ENCODE data around the gene RALGAPA1. TPM values are rescaled to one million over a fixed set of nuclear protein-coding genes. Genes with fewer than 3 reads are reported as not detected.

The RALGAPA1 gene
- polyA plus RNA-seq, 1 donor (not counting 4 experiments of a cell fraction or from before 2014, with no cell fraction given): 12.1 TPM

GRCh38 chr14:35705636-35706035 lies 103.5 kb downstream of the RALGAPA1 start:
- Histone ChIP-seq H3K4me2 (ENCODE audit: control insufficient read depth, extremely low read depth, insufficient read depth, low read depth, low read length) (no peak overlapping the region), H4K20me1 (ENCODE audit: control insufficient read depth, extremely low read depth, insufficient read depth, low read length) (no peaks in the 10 kb centered on the region), H3K36me3 (ENCODE audit: control insufficient read depth in 2 of 2, extremely low read depth in 1 of 2, insufficient read depth in 2 of 2, low read length in 2 of 2) (no peaks in the 10 kb centered on the region), H3K9ac (ENCODE audit: control insufficient read depth, extremely low read depth, insufficient read depth, low read length) (no peak overlapping the region), H3K4me1 (ENCODE audit: control insufficient read depth, extremely low read depth, insufficient read depth, low read length) (no peaks in the 10 kb centered on the region), H3K9me1 (ENCODE audit: control insufficient read depth, extremely low read depth, insufficient read depth, low read length) (no peaks in the 10 kb centered on the region), H3K79me2 (ENCODE audit: control insufficient read depth, insufficient read depth, low read length) (no peaks in the 10 kb centered on the region), H3K27ac (ENCODE audit: control insufficient read depth, insufficient read depth, low read length) (no peak overlapping the region), H3K4me3 (ENCODE audit: control insufficient read depth in 2 of 3, extremely low read depth in 1 of 3, insufficient read depth in 2 of 3, low read depth in 1 of 3, low read length in 3 of 3) (no peak overlapping the region), H2AFZ (ENCODE audit: control insufficient read depth, low read length) (no peak overlapping the region), H3K27me3 (ENCODE audit: control insufficient read depth, extremely low read depth, insufficient read depth, low read length) (no peaks in the 10 kb centered on the region), H3K9me3 (ENCODE audit: control insufficient read depth, low read depth, low read length) (no peaks in the 10 kb centered on the region)
- no peak for DNase-seq (ENCODE audit: low read depth, low spot score)
- dilution Hi-C loops (cut with MboI; ENCODE audit: extremely low pct_ligation_motif_present, low sequenced_read_pairs): no loop called here
- no peak for FAIRE-seq
- TF ChIP-seq EZH2 (IDR thresholded peaks at IDR 0.05; ENCODE audit: low read length) (no peak), CTCF (optimal IDR thresholded peaks at IDR 0.05 in 1 of 3, IDR thresholded peaks at IDR 0.05 in 1 of 3, conservative IDR thresholded peaks at IDR 0.05 in 1 of 3; ENCODE audit: extremely low read depth in 1 of 3, insufficient read depth in 2 of 3, low read length in 3 of 3) (no peak)

- no peak overlapping the region for H3K4me2 ChIP-seq (ENCODE audit: control insufficient read depth, extremely low read depth, insufficient read depth, low read depth, low read length)
- no peak overlapping the region for H3K9ac ChIP-seq (ENCODE audit: control insufficient read depth, extremely low read depth, insufficient read depth, low read length)
- FAIRE-seq (no peak), DNase-seq (ENCODE audit: low read depth, low spot score) (no peak)
- H3K4me1 ChIP-seq (ENCODE audit: control insufficient read depth, extremely low read depth, insufficient read depth, low read length): no peaks in the 10 kb centered on the region
- H2AFZ ChIP-seq (ENCODE audit: control insufficient read depth, low read length): no peak overlapping the region
- H3K36me3 ChIP-seq (ENCODE audit: control insufficient read depth in 2 of 2, extremely low read depth in 1 of 2, insufficient read depth in 2 of 2, low read length in 2 of 2): no peaks in the 10 kb centered on the region
- no peaks in the 10 kb centered on the region for H3K27me3 ChIP-seq (ENCODE audit: control insufficient read depth, extremely low read depth, insufficient read depth, low read length)
- no peaks in the 10 kb centered on the region for H3K9me3 ChIP-seq (ENCODE audit: control insufficient read depth, low read depth, low read length)
- TF ChIP-seq EZH2 (IDR thresholded peaks at IDR 0.05; ENCODE audit: low read length): no peak
- TF ChIP-seq CTCF (optimal IDR thresholded peaks at IDR 0.05 in 1 of 3, IDR thresholded peaks at IDR 0.05 in 1 of 3, conservative IDR thresholded peaks at IDR 0.05 in 1 of 3; ENCODE audit: extremely low read depth in 1 of 3, insufficient read depth in 2 of 3, low read length in 3 of 3): no peak
- H4K20me1 ChIP-seq (ENCODE audit: control insufficient read depth, extremely low read depth, insufficient read depth, low read length): no peaks in the 10 kb centered on the region
- H3K4me3 ChIP-seq (ENCODE audit: control insufficient read depth in 2 of 3, extremely low read depth in 1 of 3, insufficient read depth in 2 of 3, low read depth in 1 of 3, low read length in 3 of 3): no peak overlapping the region
- H3K27ac ChIP-seq (ENCODE audit: control insufficient read depth, insufficient read depth, low read length): no peak overlapping the region
- H3K79me2 ChIP-seq (ENCODE audit: control insufficient read depth, insufficient read depth, low read length): no peaks in the 10 kb centered on the region
- H3K9me1 ChIP-seq (ENCODE audit: control insufficient read depth, extremely low read depth, insufficient read depth, low read length): no peaks in the 10 kb centered on the region
- dilution Hi-C loops (cut with MboI; ENCODE audit: extremely low pct_ligation_motif_present, low sequenced_read_pairs): no loop called here
Observed at GRCh38 chr14:35704793-35705493, 104.2 kb downstream of the RALGAPA1 start.
